ENCODE results near the gene CFAP77.

DNA sequence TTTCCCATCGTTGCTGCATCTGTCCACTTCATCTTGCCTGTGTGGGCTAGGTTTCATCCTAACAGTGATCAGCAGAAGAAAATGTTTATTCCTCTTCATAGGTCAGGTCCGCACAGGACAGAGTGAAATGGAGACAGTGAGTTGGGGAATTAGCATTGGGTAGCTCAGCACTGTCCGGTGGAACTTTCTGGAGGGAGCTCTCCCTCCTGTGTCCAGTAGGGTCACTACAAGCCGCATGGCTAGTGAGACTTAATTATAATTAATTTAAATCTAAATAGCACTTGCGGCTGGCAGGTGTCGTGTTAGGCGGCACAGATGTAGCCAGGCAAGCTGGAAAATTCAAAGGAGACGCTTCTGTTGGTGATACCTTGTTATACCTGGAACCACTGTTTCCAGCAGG is 48.4 kb downstream of the CFAP77 start:
- no peak for TF ChIP-seq TARDBP (IDR thresholded peaks at IDR 0.05)
- TF ChIP-seq TCF7 (IDR thresholded peaks at IDR 0.05; ENCODE audit: borderline replicate concordance), result no peak
- TF ChIP-seq SMARCA4 (IDR thresholded peaks at IDR 0.05), result no peak
- TF ChIP-seq MAFG (tag; conservative IDR thresholded peaks at IDR 0.05), result no peak
- TF ChIP-seq EP300 (IDR thresholded peaks at IDR 0.05; ENCODE audit: low read length), result no peak
- TF ChIP-seq EZH2 (IDR thresholded peaks at IDR 0.05; ENCODE audit: borderline replicate concordance, low read depth, low read length), result no peak
- no peak for TF ChIP-seq CTCF (IDR thresholded peaks at IDR 0.05 in 2 of 3, conservative IDR thresholded peaks at IDR 0.05 in 1 of 3; ENCODE audit: insufficient read depth in 2 of 3, low read depth in 1 of 3, low read length in 3 of 3)

Data from K562 (cell line).